ENCODE results near the gene EXOC6. TPM values are rescaled to one million over a fixed set of nuclear protein-coding genes. Genes with fewer than 3 reads are reported as not detected.

EXOC6 gene
- polyA plus RNA-seq, 1 donor (not counting 4 experiments of a cell fraction or from before 2014, with no cell fraction given) = 1.2 TPM

DNA sequence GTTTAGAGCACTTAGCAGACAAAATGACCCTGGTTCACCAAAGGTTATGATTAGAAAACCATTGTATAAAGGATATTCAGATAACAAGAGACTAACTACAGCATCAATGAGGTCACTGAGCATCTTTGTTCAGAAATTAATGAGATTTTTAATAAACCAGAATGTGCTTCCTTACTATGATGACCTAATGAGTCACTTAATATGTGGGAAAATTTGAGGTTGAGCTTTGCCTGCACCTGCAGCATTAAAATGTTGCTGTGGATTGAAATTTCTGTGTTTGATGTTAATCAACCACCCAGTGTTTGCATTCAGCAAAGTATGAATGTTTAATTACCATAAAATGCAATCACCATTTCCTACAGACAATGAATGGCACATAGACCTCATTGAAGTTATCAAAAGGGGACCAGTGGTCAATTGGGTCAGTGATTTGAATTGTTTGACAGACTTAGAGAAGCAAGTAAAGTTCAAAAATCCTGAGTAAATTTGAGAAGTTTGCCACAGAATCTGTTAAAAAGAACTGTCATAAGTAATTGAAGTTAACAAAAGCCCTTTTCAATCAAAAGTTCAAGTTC lies 45.8 kb downstream of the EXOC6 start:
- Histone ChIP-seq H3K9me3 (ENCODE audit: control insufficient read depth, low read depth, low read length) (no peaks in the 10 kb centered on the region), H3K4me1 (ENCODE audit: control insufficient read depth, extremely low read depth, insufficient read depth, low read length) (peaks cover 23% of the 10 kb centered on the region), H3K27me3 (ENCODE audit: control insufficient read depth, extremely low read depth, insufficient read depth, low read length) (no peaks in the 10 kb centered on the region), H2AFZ (ENCODE audit: control insufficient read depth, low read length) (no peak overlapping the region), H3K4me2 (ENCODE audit: control insufficient read depth, extremely low read depth, insufficient read depth, low read depth, low read length) (peak overlapping the region; percentile 1), H3K9me1 (ENCODE audit: control insufficient read depth, extremely low read depth, insufficient read depth, low read length) (no peaks in the 10 kb centered on the region), H3K79me2 (ENCODE audit: control insufficient read depth, insufficient read depth, low read length) (no peaks in the 10 kb centered on the region), H3K9ac (ENCODE audit: control insufficient read depth, extremely low read depth, insufficient read depth, low read length) (no peak overlapping the region), H3K4me3 (ENCODE audit: control insufficient read depth in 2 of 3, extremely low read depth in 1 of 3, insufficient read depth in 2 of 3, low read depth in 1 of 3, low read length in 3 of 3) (no peak overlapping the region), H3K27ac (ENCODE audit: control insufficient read depth, insufficient read depth, low read length) (no peak overlapping the region), H4K20me1 (ENCODE audit: control insufficient read depth, extremely low read depth, insufficient read depth, low read length) (no peaks in the 10 kb centered on the region), H3K36me3 (ENCODE audit: control insufficient read depth in 2 of 2, extremely low read depth in 1 of 2, insufficient read depth in 2 of 2, low read length in 2 of 2) (no peaks in the 10 kb centered on the region)
- dilution Hi-C loops (cut with MboI; ENCODE audit: extremely low pct_ligation_motif_present, low sequenced_read_pairs) = no loop called here
- no peak for DNase-seq (ENCODE audit: low read depth, low spot score)
- FAIRE-seq = peak; percentile 62
- TF ChIP-seq EZH2 (IDR thresholded peaks at IDR 0.05; ENCODE audit: low read length) = no peak
- TF ChIP-seq, protein P1, sequence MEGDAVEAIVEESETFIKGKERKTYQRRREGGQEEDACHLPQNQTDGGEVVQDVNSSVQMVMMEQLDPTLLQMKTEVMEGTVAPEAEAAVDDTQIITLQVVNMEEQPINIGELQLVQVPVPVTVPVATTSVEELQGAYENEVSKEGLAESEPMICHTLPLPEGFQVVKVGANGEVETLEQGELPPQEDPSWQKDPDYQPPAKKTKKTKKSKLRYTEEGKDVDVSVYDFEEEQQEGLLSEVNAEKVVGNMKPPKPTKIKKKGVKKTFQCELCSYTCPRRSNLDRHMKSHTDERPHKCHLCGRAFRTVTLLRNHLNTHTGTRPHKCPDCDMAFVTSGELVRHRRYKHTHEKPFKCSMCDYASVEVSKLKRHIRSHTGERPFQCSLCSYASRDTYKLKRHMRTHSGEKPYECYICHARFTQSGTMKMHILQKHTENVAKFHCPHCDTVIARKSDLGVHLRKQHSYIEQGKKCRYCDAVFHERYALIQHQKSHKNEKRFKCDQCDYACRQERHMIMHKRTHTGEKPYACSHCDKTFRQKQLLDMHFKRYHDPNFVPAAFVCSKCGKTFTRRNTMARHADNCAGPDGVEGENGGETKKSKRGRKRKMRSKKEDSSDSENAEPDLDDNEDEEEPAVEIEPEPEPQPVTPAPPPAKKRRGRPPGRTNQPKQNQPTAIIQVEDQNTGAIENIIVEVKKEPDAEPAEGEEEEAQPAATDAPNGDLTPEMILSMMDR (optimal IDR thresholded peaks at IDR 0.05 in 1 of 3, IDR thresholded peaks at IDR 0.05 in 1 of 3, conservative IDR thresholded peaks at IDR 0.05 in 1 of 3; ENCODE audit: extremely low read depth in 1 of 3, insufficient read depth in 2 of 3, low read length in 3 of 3) = no peak

DNA sequence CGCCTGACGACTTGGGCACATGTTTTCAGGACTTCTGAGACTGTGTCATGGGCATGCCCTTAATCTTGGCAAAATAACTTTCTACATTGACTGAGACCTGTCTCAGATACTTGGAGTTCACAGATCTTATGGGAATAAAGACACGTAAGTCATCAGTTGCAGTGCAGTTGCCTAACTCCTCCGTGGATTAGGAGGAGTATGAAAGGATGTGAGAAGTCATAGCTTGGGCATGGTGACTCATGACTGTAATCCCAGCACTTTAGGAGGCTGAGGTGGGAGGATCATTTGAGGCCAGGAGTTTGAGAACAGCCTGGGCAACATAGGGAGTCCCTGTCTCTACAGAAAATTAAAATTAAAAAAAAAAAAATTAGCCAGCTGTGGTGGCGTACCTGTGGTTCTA lies 49.6 kb downstream of the EXOC6 start:
- Histone ChIP-seq H2AFZ (ENCODE audit: control insufficient read depth, low read length) (no peak overlapping the region), H3K4me2 (ENCODE audit: control insufficient read depth, extremely low read depth, insufficient read depth, low read depth, low read length) (no peak overlapping the region), H4K20me1 (ENCODE audit: control insufficient read depth, extremely low read depth, insufficient read depth, low read length) (no peaks in the 10 kb centered on the region), H3K9me1 (ENCODE audit: control insufficient read depth, extremely low read depth, insufficient read depth, low read length) (no peaks in the 10 kb centered on the region), H3K4me1 (ENCODE audit: control insufficient read depth, extremely low read depth, insufficient read depth, low read length) (peaks cover 5% of the 10 kb centered on the region), H3K9me3 (ENCODE audit: control insufficient read depth, low read depth, low read length) (no peaks in the 10 kb centered on the region), H3K4me3 (ENCODE audit: control insufficient read depth in 2 of 3, extremely low read depth in 1 of 3, insufficient read depth in 2 of 3, low read depth in 1 of 3, low read length in 3 of 3) (no peak overlapping the region), H3K9ac (ENCODE audit: control insufficient read depth, extremely low read depth, insufficient read depth, low read length) (no peak overlapping the region), H3K27me3 (ENCODE audit: control insufficient read depth, extremely low read depth, insufficient read depth, low read length) (no peaks in the 10 kb centered on the region), H3K27ac (ENCODE audit: control insufficient read depth, insufficient read depth, low read length) (no peak overlapping the region), H3K36me3 (ENCODE audit: control insufficient read depth in 2 of 2, extremely low read depth in 1 of 2, insufficient read depth in 2 of 2, low read length in 2 of 2) (no peaks in the 10 kb centered on the region), H3K79me2 (ENCODE audit: control insufficient read depth, insufficient read depth, low read length) (no peaks in the 10 kb centered on the region)
- dilution Hi-C loops (cut with MboI; ENCODE audit: extremely low pct_ligation_motif_present, low sequenced_read_pairs) = no loop called here
- DNase-seq (ENCODE audit: low read depth, low spot score) (no peak), FAIRE-seq (no peak)
- no peak for TF ChIP-seq EZH2 (IDR thresholded peaks at IDR 0.05; ENCODE audit: low read length)
- TF ChIP-seq, protein P1 (optimal IDR thresholded peaks at IDR 0.05 in 1 of 3, IDR thresholded peaks at IDR 0.05 in 1 of 3, conservative IDR thresholded peaks at IDR 0.05 in 1 of 3; ENCODE audit: extremely low read depth in 1 of 3, insufficient read depth in 2 of 3, low read length in 3 of 3) = no peak
